WTC11 (cell line): ENCODE results near the gene VWA8.

Experiments used
- CBFB ChIP-seq: sonication (generic); formaldehyde crosslinking; IDR thresholded peaks from 2 replicates; pipeline ENCODE4 v1.8.1; 2022; ENCODE audit warnings: mild to moderate bottlenecking, low read depth, missing genetic modification reagents
- FOXJ3 ChIP-seq: sonication (generic); formaldehyde crosslinking; IDR thresholded peaks from 2 replicates; pipeline ENCODE4 v1.9.0; 2021; ENCODE audit warnings: missing genetic modification reagents, mild to moderate bottlenecking, borderline replicate concordance
- ZNF317 ChIP-seq: sonication (generic); formaldehyde crosslinking; IDR thresholded peaks from 2 replicates; pipeline ENCODE4 v1.8.1; 2023; ENCODE audit warnings: low read depth, mild to moderate bottlenecking, moderate library complexity, missing genetic modification reagents, borderline replicate concordance

- TF ChIP-seq FOXJ3 (CRISPR knock-in tag): no peak
- no peak for TF ChIP-seq CBFB (CRISPR knock-in tag)
- no peak for TF ChIP-seq ZNF317 (CRISPR knock-in tag)
Observed at GRCh38 chr13:41699759-41700158, 261.1 kb downstream of the VWA8 start.
